Ishikawa (cell line): ENCODE data around the gene APC.

Experiments
- CEBPB ChIP-seq: IDR thresholded peaks from 2 replicates; pipeline ENCODE4 v1.6.1; 2012
- EP300 ChIP-seq: IDR thresholded peaks from 2 replicates; pipeline ENCODE4 v1.6.1; 2012; ENCODE audit warnings: borderline replicate concordance
- RAD21 ChIP-seq: IDR thresholded peaks from 2 replicates; pipeline ENCODE4 v1.6.1; 2012; ENCODE audit warnings: low read depth
- TAF1 ChIP-seq: IDR thresholded peaks from 2 replicates; pipeline ENCODE4 v1.6.1; 2012; ENCODE audit warnings: low read depth, mild to moderate bottlenecking
- TF ChIP-seq, protein P1 (sequence below): IDR thresholded peaks from 2 replicates; pipeline ENCODE4 v1.6.1; 2012; ENCODE audit warnings: low read depth, mild to moderate bottlenecking
- TF ChIP-seq, protein P2 (sequence below): IDR thresholded peaks from 2 replicates; pipeline ENCODE4 v1.6.1; 2012

DNA sequence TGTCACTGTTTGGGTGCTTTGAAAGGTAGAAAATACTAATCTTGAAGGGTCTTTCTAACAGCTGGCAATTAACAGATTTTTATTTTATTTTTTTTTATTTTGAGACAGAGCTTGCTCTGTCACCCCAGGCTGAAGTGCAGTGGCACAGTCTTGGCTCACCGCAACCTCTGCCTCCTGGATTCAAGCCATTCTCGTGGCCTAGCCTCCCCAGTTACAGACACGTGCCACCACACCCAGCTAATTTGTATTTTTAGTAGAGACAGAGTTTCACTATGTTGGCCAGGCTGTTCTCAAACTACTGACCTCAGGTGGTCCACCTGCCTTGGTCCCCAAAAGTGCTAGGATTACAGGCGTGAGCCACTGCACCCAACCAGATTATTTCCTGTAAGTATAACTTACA lies 12.8 kb upstream of the APC start:
- TF ChIP-seq, protein P1, sequence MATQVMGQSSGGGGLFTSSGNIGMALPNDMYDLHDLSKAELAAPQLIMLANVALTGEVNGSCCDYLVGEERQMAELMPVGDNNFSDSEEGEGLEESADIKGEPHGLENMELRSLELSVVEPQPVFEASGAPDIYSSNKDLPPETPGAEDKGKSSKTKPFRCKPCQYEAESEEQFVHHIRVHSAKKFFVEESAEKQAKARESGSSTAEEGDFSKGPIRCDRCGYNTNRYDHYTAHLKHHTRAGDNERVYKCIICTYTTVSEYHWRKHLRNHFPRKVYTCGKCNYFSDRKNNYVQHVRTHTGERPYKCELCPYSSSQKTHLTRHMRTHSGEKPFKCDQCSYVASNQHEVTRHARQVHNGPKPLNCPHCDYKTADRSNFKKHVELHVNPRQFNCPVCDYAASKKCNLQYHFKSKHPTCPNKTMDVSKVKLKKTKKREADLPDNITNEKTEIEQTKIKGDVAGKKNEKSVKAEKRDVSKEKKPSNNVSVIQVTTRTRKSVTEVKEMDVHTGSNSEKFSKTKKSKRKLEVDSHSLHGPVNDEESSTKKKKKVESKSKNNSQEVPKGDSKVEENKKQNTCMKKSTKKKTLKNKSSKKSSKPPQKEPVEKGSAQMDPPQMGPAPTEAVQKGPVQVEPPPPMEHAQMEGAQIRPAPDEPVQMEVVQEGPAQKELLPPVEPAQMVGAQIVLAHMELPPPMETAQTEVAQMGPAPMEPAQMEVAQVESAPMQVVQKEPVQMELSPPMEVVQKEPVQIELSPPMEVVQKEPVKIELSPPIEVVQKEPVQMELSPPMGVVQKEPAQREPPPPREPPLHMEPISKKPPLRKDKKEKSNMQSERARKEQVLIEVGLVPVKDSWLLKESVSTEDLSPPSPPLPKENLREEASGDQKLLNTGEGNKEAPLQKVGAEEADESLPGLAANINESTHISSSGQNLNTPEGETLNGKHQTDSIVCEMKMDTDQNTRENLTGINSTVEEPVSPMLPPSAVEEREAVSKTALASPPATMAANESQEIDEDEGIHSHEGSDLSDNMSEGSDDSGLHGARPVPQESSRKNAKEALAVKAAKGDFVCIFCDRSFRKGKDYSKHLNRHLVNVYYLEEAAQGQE: no peak
- TF ChIP-seq EP300 (no peak), RAD21 (no peak), CEBPB (no peak), TAF1 (no peak)
- TF ChIP-seq, protein P2, sequence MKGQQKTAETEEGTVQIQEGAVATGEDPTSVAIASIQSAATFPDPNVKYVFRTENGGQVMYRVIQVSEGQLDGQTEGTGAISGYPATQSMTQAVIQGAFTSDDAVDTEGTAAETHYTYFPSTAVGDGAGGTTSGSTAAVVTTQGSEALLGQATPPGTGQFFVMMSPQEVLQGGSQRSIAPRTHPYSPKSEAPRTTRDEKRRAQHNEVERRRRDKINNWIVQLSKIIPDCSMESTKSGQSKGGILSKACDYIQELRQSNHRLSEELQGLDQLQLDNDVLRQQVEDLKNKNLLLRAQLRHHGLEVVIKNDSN: no peak
